Measurements from ENCODE around the gene CFAP45. TPM values are rescaled to one million over a fixed set of nuclear protein-coding genes. Genes with fewer than 3 reads are reported as not detected.

Gene CFAP45
- total and polyA plus RNA-seq, 2 of the 8 experiments (the other 6 are each of a cell fraction or from before 2014, with no cell fraction given), result 0.05 TPM; not detected in 1

DNA sequence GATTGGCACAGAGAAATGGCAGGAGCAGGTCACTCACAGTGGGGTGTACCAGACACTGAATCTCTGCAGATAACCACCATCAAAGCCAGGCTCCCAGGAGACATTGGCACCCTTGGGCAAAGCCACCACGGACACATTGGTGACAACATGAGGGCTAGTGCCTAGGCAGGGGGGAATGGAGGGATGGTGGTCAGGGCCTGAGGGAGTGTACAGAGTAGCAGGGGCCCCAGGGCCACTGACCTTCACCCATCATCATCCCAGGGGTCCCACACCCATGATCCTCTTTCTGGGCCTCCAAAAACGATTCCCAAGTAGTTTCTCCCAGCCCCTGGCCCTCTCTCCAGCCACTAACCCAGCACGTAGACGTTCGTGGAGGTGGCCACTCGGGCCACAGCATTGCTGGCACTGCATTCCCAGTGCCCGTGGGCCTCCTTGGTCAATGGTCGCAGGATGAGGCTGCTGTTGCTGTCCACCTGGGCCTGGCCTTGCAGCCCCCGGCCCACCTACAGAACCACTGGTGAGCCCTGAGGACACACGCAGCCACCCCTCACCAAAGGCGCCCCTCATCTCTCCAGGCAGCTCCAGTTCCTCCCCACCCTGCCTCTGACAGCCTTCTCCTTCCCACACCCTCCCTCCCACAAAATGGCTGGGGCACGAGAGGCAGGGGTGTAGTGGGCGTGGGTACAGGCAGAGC lies 31.3 kb upstream of the CFAP45 start (continued):
- TF ChIP-seq, protein P1, sequence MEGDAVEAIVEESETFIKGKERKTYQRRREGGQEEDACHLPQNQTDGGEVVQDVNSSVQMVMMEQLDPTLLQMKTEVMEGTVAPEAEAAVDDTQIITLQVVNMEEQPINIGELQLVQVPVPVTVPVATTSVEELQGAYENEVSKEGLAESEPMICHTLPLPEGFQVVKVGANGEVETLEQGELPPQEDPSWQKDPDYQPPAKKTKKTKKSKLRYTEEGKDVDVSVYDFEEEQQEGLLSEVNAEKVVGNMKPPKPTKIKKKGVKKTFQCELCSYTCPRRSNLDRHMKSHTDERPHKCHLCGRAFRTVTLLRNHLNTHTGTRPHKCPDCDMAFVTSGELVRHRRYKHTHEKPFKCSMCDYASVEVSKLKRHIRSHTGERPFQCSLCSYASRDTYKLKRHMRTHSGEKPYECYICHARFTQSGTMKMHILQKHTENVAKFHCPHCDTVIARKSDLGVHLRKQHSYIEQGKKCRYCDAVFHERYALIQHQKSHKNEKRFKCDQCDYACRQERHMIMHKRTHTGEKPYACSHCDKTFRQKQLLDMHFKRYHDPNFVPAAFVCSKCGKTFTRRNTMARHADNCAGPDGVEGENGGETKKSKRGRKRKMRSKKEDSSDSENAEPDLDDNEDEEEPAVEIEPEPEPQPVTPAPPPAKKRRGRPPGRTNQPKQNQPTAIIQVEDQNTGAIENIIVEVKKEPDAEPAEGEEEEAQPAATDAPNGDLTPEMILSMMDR (IDR thresholded peaks at IDR 0.05; ENCODE audit: control extremely low read depth in 1 of 3, insufficient read depth in 1 of 3, low read depth in 1 of 3, low read length in 3 of 3), result no peak
- TF ChIP-seq E2F6 (IDR thresholded peaks at IDR 0.05) (no peak), TBP (IDR thresholded peaks at IDR 0.05; ENCODE audit: low read depth, low read length) (no peak), YY1 (IDR thresholded peaks at IDR 0.05; ENCODE audit: low read depth, low read length) (no peak), TEAD4 (IDR thresholded peaks at IDR 0.05; ENCODE audit: low read depth, low read length) (no peak), GABPA (IDR thresholded peaks at IDR 0.05; ENCODE audit: borderline replicate concordance, insufficient read depth, low read length) (no peak), POLR2AphosphoS5 (IDR thresholded peaks at IDR 0.05; ENCODE audit: low read depth, low read length) (no peak), SUZ12 (IDR thresholded peaks at IDR 0.05; ENCODE audit: low read length) (no peak)
- TF ChIP-seq, protein P2, sequence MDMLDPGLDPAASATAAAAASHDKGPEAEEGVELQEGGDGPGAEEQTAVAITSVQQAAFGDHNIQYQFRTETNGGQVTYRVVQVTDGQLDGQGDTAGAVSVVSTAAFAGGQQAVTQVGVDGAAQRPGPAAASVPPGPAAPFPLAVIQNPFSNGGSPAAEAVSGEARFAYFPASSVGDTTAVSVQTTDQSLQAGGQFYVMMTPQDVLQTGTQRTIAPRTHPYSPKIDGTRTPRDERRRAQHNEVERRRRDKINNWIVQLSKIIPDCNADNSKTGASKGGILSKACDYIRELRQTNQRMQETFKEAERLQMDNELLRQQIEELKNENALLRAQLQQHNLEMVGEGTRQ (IDR thresholded peaks at IDR 0.05; ENCODE audit: low read length), result no peak

All from H1 (cell line).